IMR-90 (cell line): ENCODE data around the gene ARHGAP28.

Source experiments
- BHLHE40 ChIP-seq: fragments of 150-350 bp; IDR thresholded peaks from 2 replicates; pipeline ENCODE4 v1.6.1; 2016; ENCODE audit warnings: mild to moderate bottlenecking, low read depth, low read length
- CEBPB ChIP-seq: IDR thresholded peaks from 2 replicates; pipeline ENCODE4 v1.6.1; 2012; ENCODE audit warnings: low read depth, low read length, improper control_type of control experiment
- CTCF ChIP-seq: conservative IDR thresholded peaks from 2 replicates; pipeline ENCODE4 v1.5.1; 2012; ENCODE audit warnings: mild to moderate bottlenecking, low read depth, low read length, improper control_type of control experiment
- ELK1 ChIP-seq: fragments of 150-350 bp; IDR thresholded peaks from 2 replicates; pipeline ENCODE4 v1.6.1; 2016; ENCODE audit warnings: low read depth, mild to moderate bottlenecking, low read length, moderate library complexity, borderline replicate concordance
- FOS ChIP-seq: fragments of 150-350 bp; IDR thresholded peaks from 2 replicates; pipeline ENCODE4 v1.6.1; 2016; ENCODE audit warnings: low read depth, low read length
- MAFK ChIP-seq: IDR thresholded peaks from 2 replicates; pipeline ENCODE4 v1.6.1; 2012; ENCODE audit warnings: low read depth, low read length, improper control_type of control experiment
- MAZ ChIP-seq: IDR thresholded peaks from 2 replicates; pipeline ENCODE4 v1.6.1; 2012; ENCODE audit warnings: low read depth, mild to moderate bottlenecking, low read length, improper control_type of control experiment, moderate library complexity, borderline replicate concordance
- POLR2A ChIP-seq: IDR thresholded peaks from 2 replicates; pipeline ENCODE4 v1.6.1; 2012; ENCODE audit warnings: mild to moderate bottlenecking, low read depth, low read length
- RAD21 ChIP-seq: IDR thresholded peaks from 2 replicates; pipeline ENCODE4 v1.6.1; 2012; ENCODE audit warnings: low read length, improper control_type of control experiment
- RCOR1 ChIP-seq: IDR thresholded peaks from 2 replicates; pipeline ENCODE4 v1.6.1; 2012; ENCODE audit warnings: mild to moderate bottlenecking, low read length, improper control_type of control experiment; ENCODE audit not compliant: insufficient replicate concordance
- SMC3 ChIP-seq: fragments of 150-350 bp; IDR thresholded peaks from 2 replicates; pipeline ENCODE4 v1.6.1; 2016; ENCODE audit warnings: low read depth, mild to moderate bottlenecking, antibody characterized with exemption, low read length, moderate library complexity

- TF ChIP-seq CTCF (no peak), RAD21 (no peak), BHLHE40 (no peak), MAZ (no peak), POLR2A (no peak), ELK1 (no peak), FOS (no peak), MAFK (no peak), CEBPB (no peak), SMC3 (no peak), RCOR1 (no peak)
These were observed 78.2 kb downstream of the ARHGAP28 start for GRCh38 chr18:6807515-6808257.
